Measurements from ENCODE around the gene IFIH1.
A peak's percentile ranks its signal among the peaks of the same experiment; 100 is the strongest.

Gene IFIH1

DNA sequence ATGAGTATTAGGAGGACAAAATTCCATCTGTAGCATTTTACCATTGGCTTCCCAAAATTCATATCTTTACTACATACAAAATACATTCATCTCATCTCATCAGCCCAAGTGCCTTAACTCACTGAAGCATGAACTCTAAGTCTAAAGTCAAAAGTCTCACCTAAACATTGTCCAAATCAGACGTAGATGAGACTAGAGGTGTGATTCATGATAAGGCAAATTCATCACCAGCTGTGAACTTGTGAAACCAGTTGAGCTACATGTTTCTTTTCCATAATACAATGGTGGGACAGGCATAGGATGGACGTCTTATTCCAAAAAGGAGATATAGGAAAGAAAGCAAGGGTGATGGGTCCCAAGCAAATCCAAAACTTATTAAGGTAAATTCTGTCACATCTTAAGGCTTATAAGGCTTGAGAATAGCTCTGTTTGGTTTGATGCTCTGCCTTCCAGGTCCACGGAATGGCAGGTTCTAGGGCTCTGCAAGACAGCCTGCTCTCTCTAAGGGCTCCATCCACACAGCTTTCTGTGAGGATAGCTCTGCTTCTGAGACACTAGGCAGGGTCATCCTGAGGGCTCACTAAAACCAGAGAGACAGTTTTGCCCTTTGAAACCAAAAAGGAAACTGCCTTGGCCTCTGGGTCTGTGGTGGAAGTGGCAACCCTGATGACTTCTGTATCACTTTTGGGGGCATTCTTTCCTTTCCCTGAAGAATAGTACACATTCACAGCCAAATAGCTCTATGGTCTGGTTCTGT is 9.6 kb downstream of the IFIH1 start:
- no peak for DNase-seq

DNA sequence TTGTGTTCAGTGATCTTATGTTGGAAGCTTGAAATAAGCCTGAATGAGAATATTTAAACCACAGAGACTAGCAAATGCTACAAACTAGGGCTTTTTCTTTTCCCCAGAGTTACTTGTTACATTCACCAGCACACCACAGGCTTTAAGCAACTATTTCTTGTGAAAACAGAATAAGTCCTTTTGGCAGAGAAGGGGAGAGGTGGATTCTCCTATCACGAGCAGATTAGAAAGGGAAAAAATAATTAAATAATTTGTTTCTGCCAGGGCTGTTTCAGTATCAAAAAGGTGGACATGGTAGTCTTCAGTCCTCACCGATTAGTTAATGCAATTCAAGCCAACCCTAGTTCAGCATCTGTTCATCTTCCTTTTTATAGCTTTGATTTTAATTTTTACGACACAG is 12.6 kb downstream of the IFIH1 start:
- no peak for DNase-seq

DNA sequence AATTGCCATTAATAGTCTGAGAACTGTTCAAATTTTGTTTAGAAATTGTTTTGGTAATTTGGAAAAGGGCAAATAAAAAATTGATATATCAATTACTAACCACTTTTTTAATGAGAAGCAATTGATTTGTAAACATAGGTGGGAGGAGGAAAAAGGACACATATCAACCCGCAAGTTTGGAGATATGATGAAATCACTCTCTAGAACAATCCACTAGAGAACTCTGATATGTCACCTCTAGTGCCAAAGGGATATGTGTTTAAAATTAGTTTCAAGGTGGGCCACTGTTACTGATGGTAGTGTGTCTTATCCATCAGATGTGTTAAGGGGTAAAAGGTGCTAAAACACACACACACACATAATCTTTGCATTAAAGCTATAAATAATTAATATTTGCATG is 16.6 kb downstream of the IFIH1 start:
- DNase-seq, result no peak

DNA sequence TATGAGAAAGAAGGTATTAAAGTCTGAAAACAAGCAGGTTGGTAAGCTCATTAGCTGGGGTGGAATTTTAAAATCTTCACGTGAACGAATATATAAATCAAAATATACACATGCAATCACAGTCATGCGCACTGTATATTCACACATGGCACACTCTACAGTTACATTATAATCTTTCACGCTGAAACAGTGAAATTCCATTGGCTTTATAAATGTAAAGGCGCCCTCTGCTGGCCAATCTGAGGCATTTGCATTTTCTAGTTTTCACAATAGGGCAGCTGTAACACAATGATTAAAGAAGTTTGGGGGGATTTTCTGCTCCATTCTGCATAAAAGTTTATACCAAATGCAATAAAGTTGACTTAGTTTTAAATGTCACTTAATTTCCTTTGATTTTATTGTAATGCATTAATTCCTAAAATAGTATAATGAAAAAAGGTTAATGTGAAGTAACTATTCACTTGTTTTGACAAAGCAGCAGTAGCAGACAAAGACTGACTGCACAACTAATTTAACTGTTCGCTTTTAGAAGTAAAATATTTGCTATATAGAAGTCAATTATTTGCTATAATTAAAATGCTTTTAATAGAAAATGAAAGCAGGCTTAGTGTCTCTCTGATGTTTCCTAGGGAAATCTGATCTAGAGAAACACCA is 17.2 kb downstream of the IFIH1 start:
- DNase-seq, result peak; percentile 47

DNA sequence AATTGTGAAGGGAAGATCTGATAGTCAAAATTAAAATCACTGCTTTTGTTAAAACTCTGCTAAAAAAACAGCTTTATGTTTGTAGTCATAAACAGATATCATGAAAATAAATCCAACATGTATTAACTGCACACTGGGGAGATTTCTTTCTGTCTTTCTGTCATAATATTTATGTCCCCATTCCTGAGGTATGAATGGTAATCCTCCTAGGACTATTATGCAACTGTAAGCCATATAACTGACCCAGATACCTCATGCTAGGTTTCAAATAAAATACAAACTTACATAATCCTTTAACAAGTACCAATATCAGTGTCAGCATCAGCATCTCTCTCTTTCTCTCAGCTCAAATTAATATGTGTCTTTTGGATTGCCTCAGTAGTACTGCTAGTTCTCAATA is 18.2 kb downstream of the IFIH1 start:
- no peak for DNase-seq

DNA sequence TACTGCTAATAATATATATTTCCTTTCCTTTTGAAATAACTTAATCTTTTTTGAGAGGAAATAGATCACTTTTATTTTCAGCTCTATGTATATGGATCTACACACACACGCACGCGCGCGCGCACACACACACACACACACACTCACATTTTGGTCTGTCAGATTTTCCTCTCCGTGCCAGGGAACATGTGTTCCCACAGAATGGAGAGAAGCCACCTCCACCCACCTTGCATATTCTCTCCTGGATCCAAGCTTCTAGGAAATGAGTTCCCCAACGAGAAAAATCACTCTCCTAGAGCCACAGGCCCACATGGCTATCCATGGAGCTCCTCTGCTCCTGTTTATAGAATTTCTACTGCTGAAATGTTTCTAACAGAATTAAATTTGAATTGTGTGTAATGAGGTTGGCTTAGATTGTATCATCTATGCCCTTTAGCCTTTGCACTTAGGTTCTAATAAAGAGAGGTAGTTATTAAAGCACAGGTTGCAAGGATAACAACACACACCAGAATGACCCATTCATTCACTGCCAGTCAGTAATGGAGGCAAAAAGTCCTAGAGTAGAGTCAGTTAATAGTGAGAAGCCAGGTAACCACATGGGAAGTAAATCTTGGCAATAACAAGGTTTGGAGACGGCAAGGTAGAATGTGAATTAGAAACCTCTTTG is 19.7 kb downstream of the IFIH1 start:
- no peak for DNase-seq

DNA sequence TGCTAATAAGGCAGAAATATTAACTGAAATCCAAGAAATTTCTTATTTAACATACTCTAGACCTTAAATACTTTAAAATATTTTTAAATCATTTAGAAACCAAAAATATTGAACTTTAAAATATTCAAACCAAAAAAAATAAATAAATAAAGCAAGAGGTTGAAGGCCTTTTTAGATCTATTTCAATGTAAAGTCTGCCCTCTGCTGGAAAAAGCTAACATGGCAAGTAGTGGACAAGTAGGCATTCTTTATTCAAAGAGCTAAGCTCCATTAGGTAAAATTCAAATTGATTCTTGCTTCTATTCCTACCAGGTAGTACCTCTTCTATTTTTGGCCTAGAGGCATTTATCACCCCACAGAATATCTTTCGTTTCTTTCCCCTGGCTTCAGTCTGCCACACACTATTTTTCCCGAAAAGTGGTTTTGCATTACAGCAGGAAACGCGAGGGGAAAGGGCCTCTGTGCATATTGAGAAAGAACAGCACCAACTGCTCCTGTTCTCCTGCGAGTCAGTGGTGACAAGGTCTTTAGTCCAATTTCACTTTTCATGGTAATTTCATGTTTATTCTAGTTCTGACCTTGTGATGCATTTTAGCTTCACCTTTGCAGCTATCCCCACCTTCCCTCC is 20.4 kb downstream of the IFIH1 start:
- DNase-seq, result peak; percentile 41

DNA sequence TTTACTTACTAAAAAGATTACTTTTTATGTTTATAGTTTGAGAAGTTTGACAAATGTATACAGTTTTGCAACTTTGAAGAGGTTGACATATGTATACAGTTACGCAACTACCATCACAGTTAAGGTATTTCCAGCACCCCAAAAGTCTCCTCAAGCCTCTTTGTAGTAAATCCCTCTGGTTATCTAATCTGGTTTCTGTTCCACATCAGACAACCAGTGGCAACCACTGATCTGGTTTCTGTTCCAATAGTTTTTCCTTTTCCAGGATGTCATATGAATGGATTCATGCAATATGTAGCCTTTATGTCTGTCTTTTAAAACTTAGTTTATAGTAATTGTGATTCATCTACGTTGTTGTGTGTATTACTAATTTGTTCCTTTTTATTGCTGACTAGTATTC is 23.5 kb downstream of the IFIH1 start:
- DNase-seq, result no peak

DNA sequence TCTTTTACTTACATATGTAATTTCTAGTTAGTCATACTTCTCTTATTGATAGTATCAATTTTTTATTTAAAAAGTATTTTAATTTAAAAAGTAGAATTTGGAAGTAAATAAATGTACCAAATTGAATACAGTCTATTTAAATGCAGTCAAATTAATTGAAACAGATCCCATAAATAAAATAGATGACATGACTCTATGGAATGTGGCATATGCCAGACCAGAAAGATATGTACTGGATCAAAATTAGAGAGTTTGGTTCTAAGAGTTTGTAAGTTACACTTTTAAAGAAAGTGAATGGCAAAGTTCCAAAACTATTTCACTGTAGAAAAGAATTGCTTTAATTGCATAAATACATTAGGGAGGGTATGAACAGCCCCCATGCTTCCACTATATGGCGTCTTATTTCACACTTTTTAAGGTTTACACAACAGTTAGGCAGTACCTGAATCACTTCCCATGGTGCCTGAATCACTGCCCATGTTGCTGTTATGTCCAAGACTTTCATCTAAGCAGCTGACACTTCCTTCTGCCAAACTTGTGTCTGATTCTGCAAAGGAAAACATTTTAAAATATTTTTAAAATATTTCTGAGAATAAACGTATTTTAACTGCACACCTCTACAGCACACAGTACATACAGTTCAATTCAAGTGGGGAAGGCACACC is 25.2 kb downstream of the IFIH1 start:
- DNase-seq, result no peak

DNA sequence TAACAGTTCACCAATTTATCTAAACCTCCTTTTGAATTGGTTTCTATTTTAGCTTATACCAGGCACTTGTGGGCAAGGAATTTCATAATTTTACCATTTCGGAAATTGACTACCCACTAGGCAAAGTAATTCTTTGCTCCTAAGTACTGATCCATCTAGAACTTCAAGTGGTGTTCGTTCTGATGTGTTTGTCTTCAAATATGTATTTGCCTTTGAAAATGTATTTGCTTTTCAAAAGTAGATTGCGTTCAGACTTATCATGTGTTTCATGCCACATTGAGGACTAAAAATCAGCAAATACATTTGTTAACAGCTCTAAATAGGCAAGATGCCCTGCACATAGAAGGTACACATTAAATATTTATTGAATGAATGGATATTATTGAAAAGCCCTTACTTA is 26.7 kb downstream of the IFIH1 start:
- DNase-seq, result no peak

DNA sequence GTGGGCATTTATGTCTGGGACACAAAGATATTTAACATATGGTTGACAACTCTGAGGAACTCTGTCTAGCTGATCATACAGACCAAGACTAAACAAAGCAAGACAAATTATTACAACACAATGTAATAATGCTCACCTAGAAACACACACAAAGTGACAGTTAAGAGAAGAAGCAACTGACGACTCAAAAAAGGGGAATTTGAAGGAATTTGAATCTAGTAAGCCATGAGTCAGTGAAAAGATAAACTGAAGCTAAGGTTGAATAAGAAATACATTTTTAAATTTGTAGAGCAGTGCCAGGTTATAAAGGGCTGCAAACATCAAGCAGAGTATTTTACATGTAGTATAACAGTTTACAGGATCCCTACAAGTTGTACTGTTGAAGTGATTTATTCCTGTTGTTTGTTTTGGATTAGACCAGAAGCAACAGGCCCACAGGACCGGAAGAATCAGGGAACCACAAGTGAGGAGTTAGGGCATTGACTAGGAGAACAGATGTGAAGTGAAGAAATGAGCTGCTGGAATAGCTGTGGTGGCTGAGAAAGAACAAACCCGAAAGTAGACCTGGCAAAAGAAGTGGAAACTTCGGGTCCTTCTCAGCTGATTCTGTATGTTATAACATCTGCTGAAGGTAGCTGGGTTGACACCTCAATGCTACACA is 35.6 kb downstream of the IFIH1 start:
- no peak for DNase-seq

DNA sequence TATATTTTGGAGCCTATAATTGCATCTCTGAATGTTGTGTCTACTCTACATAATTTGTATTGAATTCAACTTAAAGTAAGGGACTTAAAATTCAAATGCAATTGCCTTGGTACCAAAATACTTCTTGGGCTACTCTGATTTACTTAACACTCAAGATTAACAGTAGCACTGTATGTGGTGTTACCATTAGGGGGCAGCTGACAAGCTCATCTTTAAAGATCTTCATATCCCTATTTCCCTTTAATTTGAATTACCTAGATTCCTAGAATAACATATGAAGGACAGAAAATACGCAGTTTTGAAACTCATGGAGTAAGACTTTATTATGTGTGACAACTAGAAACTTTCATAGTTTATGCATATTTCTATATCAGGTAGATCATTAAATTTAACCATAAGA is 37.8 kb downstream of the IFIH1 start:
- no peak for DNase-seq

DNA sequence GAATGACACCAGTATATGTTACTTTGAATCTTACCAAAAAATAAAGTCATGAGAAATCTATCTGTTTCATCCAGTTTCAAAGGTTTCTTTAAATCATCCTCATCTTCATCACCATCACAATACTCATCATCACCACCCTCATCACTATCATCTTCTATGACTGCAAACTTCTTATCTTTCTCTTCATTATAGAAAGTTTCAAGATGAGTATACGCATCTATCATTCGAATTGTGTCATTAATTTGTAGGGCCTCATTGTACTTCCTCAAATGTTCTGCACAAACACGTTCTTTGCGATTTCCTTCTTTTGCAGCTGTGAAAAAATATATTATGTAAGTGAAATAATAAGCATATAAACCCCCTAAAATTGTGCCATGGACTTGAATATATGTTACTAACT is 41.1 kb downstream of the IFIH1 start:
- DNase-seq, result no peak

DNA sequence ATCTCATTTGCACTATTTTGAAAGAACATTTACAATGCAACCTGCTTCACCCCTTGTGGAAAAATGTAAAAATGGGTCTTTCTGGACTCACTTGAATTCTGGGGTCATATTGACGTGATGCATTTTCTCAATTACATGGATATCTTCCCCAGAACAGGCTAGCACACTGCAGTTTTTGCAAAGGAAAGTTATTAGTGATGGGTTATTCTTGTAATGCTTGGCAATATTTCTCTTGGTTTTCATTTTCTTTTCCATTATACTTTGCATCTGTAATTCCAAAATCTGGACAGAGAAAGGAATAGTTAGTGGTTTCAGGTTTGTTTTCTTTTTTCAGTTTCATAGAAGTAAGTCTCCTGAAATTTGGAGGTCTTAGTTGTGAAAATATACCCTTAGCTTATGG is 50.5 kb downstream of the IFIH1 start:
- DNase-seq, result no peak

DNA sequence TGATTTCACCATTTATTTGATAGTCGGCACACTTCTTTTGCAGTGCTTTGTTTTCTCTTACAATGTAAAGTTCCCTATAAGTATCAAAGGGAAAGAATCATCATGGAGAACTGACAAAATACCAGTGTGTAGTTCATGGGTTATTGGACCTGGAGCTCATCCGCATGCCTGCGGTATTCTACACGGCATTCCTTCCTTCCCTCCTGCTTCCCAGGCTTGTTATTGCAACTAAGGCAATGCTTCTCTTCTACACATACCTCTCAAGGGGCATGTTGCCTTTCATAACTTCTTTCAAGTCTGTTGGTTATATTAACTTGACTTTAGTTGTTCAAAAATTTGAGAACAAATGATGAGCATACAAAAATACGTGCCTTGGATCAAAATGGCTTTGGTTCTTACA is 51.0 kb downstream of the IFIH1 start:
- no peak for DNase-seq

DNA sequence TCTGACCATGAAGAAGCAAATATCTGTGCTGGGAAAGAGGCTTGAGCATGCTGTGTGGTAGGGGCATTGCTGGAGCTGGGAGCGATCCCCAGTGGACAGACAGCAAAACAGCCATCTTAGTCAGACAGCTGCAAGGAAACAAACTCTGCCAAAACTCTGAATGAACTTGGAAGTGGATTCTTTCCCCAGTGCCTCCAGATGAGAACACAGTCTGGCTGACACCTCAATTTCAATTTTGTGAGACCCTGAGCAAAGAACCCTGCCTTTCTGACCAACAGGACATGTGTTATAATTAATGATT is 52.1 kb downstream of the IFIH1 start:
- no peak for DNase-seq

DNA sequence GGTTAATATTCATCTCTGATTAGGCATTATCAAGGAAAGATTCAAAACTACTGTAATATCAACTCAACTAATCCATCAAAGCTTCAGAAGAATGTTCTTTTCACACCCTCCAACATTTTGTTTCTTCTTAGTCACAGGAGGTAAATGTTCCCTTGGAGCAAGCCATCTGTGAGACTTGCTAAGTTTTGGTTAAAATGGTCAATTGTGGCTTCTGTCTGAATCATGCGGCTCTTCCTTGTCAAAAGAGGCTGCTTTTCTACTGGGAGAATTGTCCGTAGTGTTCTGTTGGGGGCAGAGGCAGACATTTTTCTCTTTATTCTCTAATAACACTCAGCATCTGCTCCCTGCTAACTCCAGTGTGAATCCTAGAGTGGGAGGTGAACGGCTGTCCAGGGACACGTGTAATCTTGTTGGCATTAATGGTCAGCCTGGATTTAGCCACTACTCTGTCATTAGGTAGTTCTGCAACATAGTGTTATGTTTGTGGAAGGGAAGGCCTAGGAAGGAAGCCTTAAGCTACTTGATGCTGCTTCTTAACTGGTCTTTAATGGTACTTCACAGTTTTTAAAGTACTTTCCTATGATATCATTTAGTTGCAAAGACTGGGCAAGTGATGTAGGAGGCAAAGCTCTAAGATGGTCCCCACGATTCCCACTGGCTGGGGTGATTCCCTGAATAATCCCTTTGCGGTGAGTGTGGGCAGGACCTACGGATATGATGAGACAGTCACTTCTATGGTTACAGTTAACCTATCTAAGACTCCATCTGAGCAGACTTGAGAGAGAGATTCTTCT is 52.6 kb downstream of the IFIH1 start:
- no peak for DNase-seq

DNA sequence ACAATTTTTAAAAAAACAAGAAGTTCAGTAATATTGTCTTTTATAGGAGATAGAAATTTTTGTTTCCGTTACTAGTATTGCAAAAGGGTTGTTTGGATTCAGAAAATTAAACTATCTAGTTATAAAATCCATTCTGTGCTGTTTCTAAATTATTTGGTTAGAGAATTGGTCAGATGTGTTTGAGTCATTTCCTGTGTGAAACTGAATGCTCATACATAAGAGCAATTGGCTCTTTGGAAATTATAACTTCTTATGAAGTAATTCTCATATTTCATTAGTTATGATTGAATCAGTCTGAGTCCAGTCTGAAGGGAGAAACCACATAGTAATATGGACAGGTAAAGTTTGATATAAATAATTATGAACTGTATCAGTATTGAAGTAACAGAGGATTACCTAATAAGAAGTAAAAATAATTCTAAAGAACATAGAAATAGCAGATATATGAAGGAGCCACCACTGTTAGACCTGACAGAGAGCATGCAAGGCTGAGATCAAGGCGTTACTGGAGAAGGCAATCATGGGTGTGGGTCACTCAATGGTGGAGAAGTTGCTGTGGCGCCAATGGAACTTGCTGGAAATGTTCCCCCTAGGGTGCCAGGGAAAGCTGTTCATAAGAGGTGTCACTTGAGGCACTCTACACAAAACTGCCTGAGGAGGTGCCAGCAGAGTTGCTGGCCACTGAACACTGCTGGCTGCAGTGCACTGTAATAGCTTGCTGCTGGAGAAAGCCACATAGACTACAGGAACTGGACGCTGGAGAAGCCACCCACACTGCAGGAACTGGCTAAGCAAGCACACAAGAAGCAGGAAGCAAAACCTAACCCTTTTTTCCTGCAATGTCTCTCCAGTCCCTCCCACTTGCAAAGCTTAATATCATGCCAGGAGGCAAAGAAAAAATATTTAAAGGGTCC is 57.2 kb downstream of the IFIH1 start:
- DNase-seq, result no peak

DNA sequence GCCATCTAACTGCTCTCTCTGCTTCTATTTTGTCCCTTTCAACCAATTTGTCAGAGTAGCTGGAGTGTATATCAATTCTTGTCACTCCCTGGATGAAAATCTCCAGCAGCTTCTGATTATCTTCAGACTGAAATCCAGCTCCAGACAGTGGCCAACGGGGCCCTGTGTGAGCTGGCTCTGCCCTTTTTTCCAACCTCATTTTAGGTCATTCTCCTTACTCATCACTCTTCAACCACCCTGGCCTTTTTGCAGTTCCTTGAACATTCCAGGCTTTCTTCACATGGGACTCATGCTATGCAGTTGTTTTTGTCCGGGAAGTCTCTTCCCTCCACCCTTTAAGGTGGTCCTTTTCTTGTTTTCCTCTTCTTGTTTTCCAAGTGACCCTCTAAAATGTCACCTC is 59.8 kb downstream of the IFIH1 start:
- no peak for DNase-seq

DNA sequence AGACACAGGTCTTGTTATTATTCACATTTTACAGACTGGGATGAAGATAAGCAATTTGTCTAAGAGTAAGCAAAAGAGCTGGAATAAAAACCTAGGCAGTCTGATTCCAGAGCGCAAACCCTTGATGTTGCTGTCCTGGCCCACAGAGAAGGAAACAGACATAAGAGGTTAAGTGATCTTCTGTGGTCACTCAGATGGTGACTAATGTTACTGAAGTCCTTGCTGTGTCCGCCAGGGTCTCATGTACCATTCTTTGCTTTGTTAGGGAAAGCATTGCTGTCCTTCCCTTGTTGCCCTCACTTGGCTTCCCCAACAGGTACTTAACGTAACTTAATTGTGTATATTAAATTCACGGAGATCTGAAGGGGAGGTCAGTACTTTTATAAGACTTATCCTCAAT is 60.3 kb downstream of the IFIH1 start:
- DNase-seq, result no peak

DNA sequence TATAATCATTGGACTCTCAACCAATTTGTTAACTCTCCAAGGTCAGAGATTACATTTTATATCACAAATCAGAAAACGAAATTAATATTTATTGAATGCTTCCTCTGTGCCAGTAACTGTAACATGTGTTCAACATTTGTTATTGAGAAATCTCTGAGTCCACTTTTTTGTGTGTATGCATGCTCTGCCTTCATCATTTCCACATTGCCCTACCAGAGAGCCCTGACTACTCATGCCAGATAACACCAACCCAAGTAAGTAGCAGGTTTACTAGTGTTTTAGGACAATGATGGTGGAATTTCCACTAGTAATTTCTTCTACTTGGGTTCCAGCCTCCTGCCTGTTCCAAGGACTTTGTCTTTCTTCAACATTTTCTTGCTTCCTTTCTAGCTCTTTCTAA is 61.1 kb downstream of the IFIH1 start:
- DNase-seq, result no peak

Data from NCI-H2171 (cell line).